Effector memory CD4-positive, alpha-beta T cell (primary cell): Measurements from ENCODE around the gene SELPLG.
A peak's percentile ranks its signal among the peaks of the same experiment; 100 is the strongest.
"Not testable (repeated sequence)": the region's sequence is repeated elsewhere in the genome, so short reads cannot be mapped to it uniquely, and the experiment has no call there.

Experiments used
- DNase-seq, 3 donors: peaks; one replicate each; pipeline ENCODE4 v3.0.0-alpha.2; 2020
- H3K27ac ChIP-seq: 2 replicates; pipeline ENCODE4 v1.7.0; 2013; ENCODE audit warnings: mild to moderate bottlenecking, low read length, moderate library complexity; ENCODE audit not compliant: insufficient read depth, poor library complexity, severe bottlenecking
- H3K27me3 ChIP-seq: replicated peaks from 2 replicates; pipeline ENCODE4 v1.7.0; 2013; ENCODE audit warnings: mild to moderate bottlenecking, low read length; ENCODE audit not compliant: insufficient read depth, control insufficient read depth, poor library complexity, severe bottlenecking
- H3K36me3 ChIP-seq: 2 replicates; pipeline ENCODE4 v1.7.0; 2013; ENCODE audit warnings: mild to moderate bottlenecking, low read length, moderate library complexity; ENCODE audit not compliant: control insufficient read depth, insufficient read depth
- H3K4me1 ChIP-seq: 2 replicates; pipeline ENCODE4 v1.7.0; 2013; ENCODE audit warnings: low read length, mild to moderate bottlenecking; ENCODE audit not compliant: control insufficient read depth, insufficient read depth, poor library complexity, severe bottlenecking
- H3K4me3 ChIP-seq: 2 replicates; pipeline ENCODE4 v1.7.0; 2013; ENCODE audit warnings: low read length, low read depth, mild to moderate bottlenecking; ENCODE audit not compliant: insufficient read depth, poor library complexity, severe bottlenecking
- H3K9me3 ChIP-seq: 2 replicates; pipeline ENCODE4 v1.7.0; 2013; ENCODE audit warnings: mild to moderate bottlenecking, low read length, moderate library complexity; ENCODE audit not compliant: control insufficient read depth

Gene SELPLG

DNA sequence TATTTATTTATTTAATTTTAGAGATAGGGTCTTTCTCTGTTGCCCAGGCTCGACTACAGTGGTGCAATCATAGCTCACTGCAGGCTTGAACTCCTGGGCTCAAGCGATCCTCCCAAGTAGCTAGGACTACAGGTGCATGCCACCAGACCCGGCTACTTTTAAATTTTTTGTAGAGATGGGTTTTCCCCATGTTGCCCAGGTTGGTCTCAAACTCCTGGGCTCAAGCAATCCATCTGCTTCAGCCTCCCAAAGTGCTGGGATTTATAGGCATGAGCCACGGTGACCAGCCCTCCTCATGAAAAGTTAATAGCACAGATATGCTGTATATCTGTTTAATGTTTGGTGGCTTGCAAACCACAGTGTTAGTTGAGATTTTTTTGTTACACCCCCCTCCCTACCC lies 2.4 kb downstream of the SELPLG start:
- Histone ChIP-seq H3K27ac (peak overlapping the region; percentile 95), H3K4me1 (peaks cover 77% of the 10 kb centered on the region), H3K4me3 (peak overlapping the region; percentile 84)
- DNase-seq, H3K9me3 ChIP-seq, H3K36me3 ChIP-seq, H3K27me3 ChIP-seq: not testable (repeated sequence)

DNA sequence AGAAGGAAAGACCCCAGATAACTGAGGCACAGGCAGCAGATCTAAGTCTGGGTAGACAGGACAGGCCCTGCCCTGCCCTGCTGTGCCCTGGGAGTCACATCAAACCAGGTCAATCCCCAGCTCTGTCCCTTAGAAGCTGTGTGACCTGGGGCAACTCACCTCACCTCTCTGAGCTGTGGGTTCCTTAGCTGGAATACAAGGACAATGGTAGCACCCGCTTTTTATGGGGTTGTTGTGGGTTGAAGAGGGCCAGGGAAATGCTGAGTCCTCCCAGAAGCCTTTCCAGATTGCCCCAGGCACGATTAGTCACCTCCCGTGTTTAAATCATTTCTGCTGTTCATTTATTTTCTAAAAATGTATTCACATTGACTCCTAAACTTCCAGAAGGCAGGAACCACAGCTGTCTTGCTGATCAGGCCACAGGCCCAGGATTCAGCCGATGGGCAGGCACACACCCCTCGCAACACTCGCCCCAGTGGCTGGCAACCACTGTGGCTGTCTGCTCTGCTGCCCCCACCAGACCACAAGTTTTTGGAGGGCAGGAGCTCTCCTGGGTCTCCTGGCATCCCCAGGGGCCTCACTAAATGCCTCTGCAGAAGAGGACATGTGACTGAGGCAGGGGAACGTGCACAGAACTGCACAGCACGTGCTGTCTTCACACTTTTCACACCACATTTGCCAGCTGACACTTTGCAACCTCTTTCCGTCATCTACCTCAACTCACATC lies 3.0 kb downstream of the SELPLG start:
- Histone ChIP-seq H3K27ac (peak overlapping the region; percentile 95), H3K4me1 (peaks cover 77% of the 10 kb centered on the region), H3K9me3 (no peaks in the 10 kb centered on the region), H3K27me3 (no peaks in the 10 kb centered on the region), H3K4me3 (peak overlapping the region; percentile 47), H3K36me3 (peaks cover 12% of the 10 kb centered on the region)
- no peak for DNase-seq

DNA sequence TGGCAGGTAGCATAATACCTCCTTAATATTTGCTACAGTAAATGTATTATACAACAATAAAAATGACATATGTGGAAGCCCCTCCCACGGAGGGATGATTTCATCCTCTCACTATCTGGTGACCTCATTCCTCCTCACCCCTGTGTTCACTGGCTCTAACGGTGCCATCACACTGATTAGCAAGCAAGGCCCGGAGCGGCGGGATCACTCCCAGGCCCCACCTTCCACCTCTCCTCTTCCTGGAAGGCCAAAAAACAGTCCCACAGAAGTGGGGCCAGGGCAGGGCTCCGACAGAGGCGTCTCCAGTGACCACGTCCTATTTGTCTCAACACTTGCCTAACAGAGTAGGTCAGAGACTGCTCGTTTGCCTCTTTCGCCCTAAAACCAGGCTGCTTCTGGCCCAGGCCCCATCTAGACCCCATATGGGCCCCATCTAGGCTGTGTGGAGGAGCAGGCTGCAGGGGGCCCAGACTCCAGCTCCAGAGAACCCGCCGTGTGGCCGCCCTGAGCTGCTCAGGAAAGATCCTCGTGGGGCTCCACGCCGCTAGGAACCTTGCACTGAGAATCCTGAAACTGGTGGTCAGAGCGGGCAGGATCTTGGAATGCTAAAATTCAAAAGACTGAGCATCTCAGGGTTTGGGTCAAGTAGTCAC lies 3.7 kb downstream of the SELPLG start:
- peak overlapping the region; percentile 47 for H3K4me3 ChIP-seq
- peaks cover 18% of the 10 kb centered on the region for H3K36me3 ChIP-seq
- no peaks in the 10 kb centered on the region for H3K27me3 ChIP-seq
- H3K27ac ChIP-seq: peak overlapping the region; percentile 95
- peaks cover 76% of the 10 kb centered on the region for H3K4me1 ChIP-seq
- peak; percentile 49 to 62 (median 55) for DNase-seq
- no peaks in the 10 kb centered on the region for H3K9me3 ChIP-seq

DNA sequence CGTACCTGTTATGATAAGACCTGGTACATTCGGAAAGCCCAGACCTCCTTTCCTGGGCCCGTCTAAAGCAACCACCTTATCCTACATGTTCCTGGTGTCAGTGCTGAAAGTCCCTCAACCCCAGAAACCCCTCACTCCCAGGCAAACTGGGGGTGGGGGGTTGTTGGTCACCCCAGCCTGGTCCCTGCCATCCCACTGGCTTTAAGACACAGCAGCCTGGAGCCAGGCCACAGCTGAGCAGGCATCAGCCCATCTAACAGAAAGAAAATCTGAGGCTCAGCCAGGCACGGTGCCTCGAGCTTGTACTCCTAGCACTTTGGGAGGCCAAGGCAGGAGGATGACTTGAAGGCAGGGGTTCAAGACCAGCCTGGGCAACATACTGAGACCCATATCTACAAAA lies 4.5 kb downstream of the SELPLG start:
- Histone ChIP-seq H3K27ac (peak overlapping the region; percentile 95), H3K4me3 (peak overlapping the region; percentile 47), H3K4me1 (peaks cover 70% of the 10 kb centered on the region)

DNA sequence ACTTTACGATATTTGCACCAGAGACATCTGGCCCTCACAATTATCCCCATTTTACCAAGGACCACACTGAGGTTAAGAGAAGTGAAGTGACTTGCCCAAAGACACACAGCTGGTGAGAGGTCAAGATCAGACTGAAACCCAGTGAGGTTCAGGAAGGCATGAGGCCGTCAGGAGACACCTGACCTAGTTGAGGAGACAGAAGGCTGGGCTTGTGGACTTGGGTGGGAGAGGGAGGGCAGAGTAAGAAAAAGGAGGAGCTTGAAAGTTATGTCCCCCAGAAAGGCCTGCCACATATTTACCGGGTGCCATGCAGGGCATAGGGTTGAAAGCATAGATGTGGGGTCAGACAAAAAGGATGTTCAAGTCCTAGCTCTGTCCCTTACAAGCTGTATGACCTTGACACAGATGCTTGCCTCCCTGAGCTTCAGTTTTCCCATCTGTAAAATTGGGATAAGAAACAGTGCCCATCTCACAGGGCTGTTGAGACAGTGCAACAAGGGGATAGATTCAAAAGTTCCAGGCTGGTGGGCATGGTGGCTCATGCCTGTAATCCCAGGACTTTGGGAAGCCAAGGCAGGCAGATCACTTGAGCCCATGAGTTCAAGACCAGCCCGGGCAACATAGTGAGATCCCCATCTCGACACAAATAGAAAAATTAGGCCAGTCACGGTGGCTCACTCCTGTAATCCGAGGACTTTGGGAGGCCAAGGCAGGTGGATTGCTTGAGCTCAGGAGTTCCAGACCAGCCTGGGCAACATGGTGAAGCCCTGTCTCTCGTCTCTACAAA lies 6.4 kb downstream of the SELPLG start:
- Histone ChIP-seq H3K27ac (peak overlapping the region; percentile 95), H3K4me1 (peaks cover 74% of the 10 kb centered on the region), H3K36me3 (peaks cover 44% of the 10 kb centered on the region), H3K4me3 (no peak overlapping the region), H3K27me3 (no peaks in the 10 kb centered on the region), H3K9me3 (no peaks in the 10 kb centered on the region)
- no peak for DNase-seq

More for the DNA sequence above, 4.5 kb downstream of the SELPLG start:
- H3K36me3 ChIP-seq: peaks cover 26% of the 10 kb centered on the region
- no peaks in the 10 kb centered on the region for H3K9me3 ChIP-seq
- no peaks in the 10 kb centered on the region for H3K27me3 ChIP-seq
- DNase-seq: no peak

DNA sequence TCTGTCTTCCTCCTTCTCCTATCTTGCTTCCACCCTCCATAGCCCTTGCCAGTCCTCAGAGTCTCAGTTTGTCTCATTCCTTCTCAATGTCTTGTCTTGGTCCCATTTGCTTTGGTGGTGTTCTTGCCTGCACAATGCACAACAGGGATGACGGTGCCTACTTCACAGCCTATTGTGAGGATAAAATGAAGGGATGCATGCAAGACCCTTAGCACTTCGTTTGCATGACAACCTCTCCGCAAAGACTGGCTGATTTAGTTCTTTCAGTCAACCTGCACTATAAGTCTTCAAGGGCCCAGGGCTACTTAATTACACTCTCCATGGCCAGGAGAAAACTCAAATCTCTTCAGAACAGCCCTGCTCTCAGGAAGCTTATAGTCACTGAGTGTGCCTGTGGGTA lies 8.5 kb downstream of the SELPLG start:
- no peaks in the 10 kb centered on the region for H3K27me3 ChIP-seq
- peaks cover 64% of the 10 kb centered on the region for H3K4me1 ChIP-seq
- peak overlapping the region; percentile 36 for H3K27ac ChIP-seq
- no peaks in the 10 kb centered on the region for H3K9me3 ChIP-seq
- H3K36me3 ChIP-seq: peaks cover 57% of the 10 kb centered on the region
- no peak overlapping the region for H3K4me3 ChIP-seq
- DNase-seq: no peak

DNA sequence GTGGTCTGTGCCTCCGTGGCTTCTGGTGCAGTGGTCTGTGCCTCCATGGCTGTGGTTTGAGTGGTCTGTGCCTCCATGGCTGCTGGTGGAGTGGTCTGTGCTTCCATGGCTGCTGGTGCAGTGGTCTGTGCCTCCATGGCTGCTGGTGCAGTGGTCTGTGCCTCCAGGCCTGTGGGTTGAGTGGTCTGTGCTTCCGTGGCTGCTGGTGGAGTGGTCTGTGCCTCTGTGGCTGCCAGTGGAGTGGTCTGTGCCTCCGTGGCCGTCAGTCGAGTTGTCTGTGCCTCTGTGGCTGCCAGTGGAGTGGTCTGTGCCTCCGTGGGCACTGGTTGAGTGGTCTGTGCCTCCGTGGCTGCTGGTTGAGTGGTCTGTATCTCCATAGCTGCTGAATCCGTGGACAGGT lies 10.1 kb downstream of the SELPLG start:
- Histone ChIP-seq H3K9me3 (no peaks in the 10 kb centered on the region), H3K4me3 (no peak overlapping the region), H3K27ac (peak overlapping the region; percentile 64), H3K4me1 (peaks cover 51% of the 10 kb centered on the region), H3K36me3 (peaks cover 64% of the 10 kb centered on the region), H3K27me3 (no peaks in the 10 kb centered on the region)
- no peak for DNase-seq

- Histone ChIP-seq H3K27ac (peak overlapping the region; percentile 64), H3K4me1 (peaks cover 50% of the 10 kb centered on the region), H3K9me3 (no peaks in the 10 kb centered on the region), H3K27me3 (no peaks in the 10 kb centered on the region), H3K36me3 (peaks cover 64% of the 10 kb centered on the region), H3K4me3 (no peak overlapping the region)
- DNase-seq: no peak
These were observed 10.7 kb downstream of the SELPLG start for GRCh38 chr12:108622921-108623514.

DNA sequence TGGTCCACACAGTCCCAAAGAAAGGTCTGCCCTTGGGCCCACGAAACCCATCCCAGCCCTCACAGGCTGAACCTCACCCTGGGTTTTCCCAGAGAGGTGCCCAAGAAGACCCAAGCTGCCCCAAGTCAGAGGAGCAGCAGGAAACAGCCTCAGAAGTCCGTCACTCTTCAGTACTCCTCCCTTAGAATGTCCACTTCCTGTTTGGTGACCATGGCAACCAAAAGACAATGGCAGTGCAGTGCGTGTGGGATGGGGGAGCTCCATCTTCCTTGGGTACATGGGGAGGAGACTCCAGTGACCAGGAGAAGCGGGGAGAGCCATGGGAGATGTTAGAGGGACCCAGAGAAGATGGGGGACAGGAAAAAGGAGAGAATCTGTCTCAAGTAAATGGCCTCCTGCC lies 11.3 kb downstream of the SELPLG start:
- no peaks in the 10 kb centered on the region for H3K9me3 ChIP-seq
- H3K27ac ChIP-seq: peak overlapping the region; percentile 64
- DNase-seq: no peak
- H3K4me1 ChIP-seq: peaks cover 50% of the 10 kb centered on the region
- H3K36me3 ChIP-seq: peaks cover 64% of the 10 kb centered on the region
- no peak overlapping the region for H3K4me3 ChIP-seq
- H3K27me3 ChIP-seq: no peaks in the 10 kb centered on the region
